GM23338 (cell line): Measurements from ENCODE around the gene TMEM271. TPM values are rescaled to one million over a fixed set of nuclear protein-coding genes. Genes with fewer than 3 reads are reported as not detected.

Source experiments
- ATAC-seq: fragments of 200-7000 bp; cut with Tn5 transposase; 3 replicates; pipeline ENCODE4 v1.9.1; 2020
- DNase-seq: peaks from one replicate; pipeline ENCODE4 v3.0.0-alpha.2; 2015; ENCODE audit warnings: low spot score
- H2AFZ ChIP-seq: fragments of 200-600 bp; sonication (generic); 2 replicates; pipeline ENCODE4 v1.8.0; 2016; ENCODE audit warnings: antibody characterized with exemption, mild to moderate bottlenecking, moderate library complexity
- H3F3A ChIP-seq: fragments of 200-600 bp; sonication (generic); replicated peaks from 2 replicates; pipeline ENCODE4 v1.8.0; 2017; ENCODE audit warnings: antibody characterized with exemption, mixed run types, low read depth
- H3K27ac ChIP-seq: fragments of 200-600 bp; sonication (generic); 2 replicates; pipeline ENCODE4 v1.6.1; 2016; ENCODE audit warnings: low read depth
- H3K27me3 ChIP-seq: fragments of 200-600 bp; sonication (generic); 2 replicates; pipeline ENCODE4 v1.8.0; 2016; ENCODE audit warnings: mild to moderate bottlenecking, mixed run types, moderate library complexity; ENCODE audit not compliant: insufficient read depth
- H3K36me3 ChIP-seq: fragments of 200-600 bp; sonication (generic); 2 replicates; pipeline ENCODE4 v1.8.0; 2016; ENCODE audit warnings: mild to moderate bottlenecking; ENCODE audit not compliant: insufficient read depth
- H3K4me1 ChIP-seq: fragments of 200-600 bp; sonication (generic); 2 replicates; pipeline ENCODE4 v1.8.0; 2016; ENCODE audit warnings: mild to moderate bottlenecking, moderate library complexity; ENCODE audit not compliant: insufficient read depth
- H3K4me2 ChIP-seq: fragments of 200-600 bp; sonication (generic); 2 replicates; pipeline ENCODE4 v1.7.1; 2017; ENCODE audit warnings: mixed run types
- H3K4me3 ChIP-seq: fragments of 200-600 bp; sonication (generic); 2 replicates; pipeline ENCODE4 v1.6.1; 2016; ENCODE audit warnings: mixed run types
- H3K79me2 ChIP-seq: fragments of 200-600 bp; sonication (generic); replicated peaks from 2 replicates; pipeline ENCODE4 v1.8.0; 2017; ENCODE audit warnings: mild to moderate bottlenecking; ENCODE audit not compliant: insufficient read depth
- H3K9me2 ChIP-seq: fragments of 200-600 bp; sonication (generic); 2 replicates; pipeline ENCODE4 v1.8.0; 2017; ENCODE audit not compliant: insufficient read depth
- H4K20me1 ChIP-seq: fragments of 200-600 bp; sonication (generic); replicated peaks from 2 replicates; pipeline ENCODE4 v1.8.0; 2017; ENCODE audit warnings: mild to moderate bottlenecking; ENCODE audit not compliant: insufficient read depth
- H3K27ac Mint-ChIP-seq: 2 replicates; pipeline ENCODE4 v1.8.0; 2020; ENCODE audit warnings: inconsistent platforms, mild to moderate bottlenecking, moderate library complexity, mixed read lengths
- H3K27me3 Mint-ChIP-seq: 3 replicates; pipeline ENCODE4 v1.8.0; 2022; ENCODE audit warnings: low read depth, mild to moderate bottlenecking, moderate library complexity, mixed read lengths, inconsistent platforms; ENCODE audit not compliant: insufficient read depth, poor library complexity
- H3K36me3 Mint-ChIP-seq: 3 replicates; pipeline ENCODE4 v1.8.0; 2021; ENCODE audit warnings: low read depth, mild to moderate bottlenecking, inconsistent platforms, moderate library complexity, mixed read lengths
- H3K4me1 Mint-ChIP-seq: 3 replicates; pipeline ENCODE4 v1.8.0; 2020; ENCODE audit warnings: mild to moderate bottlenecking, inconsistent platforms, mixed read lengths
- H3K4me3 Mint-ChIP-seq: 3 replicates; pipeline ENCODE4 v1.8.0; 2021; ENCODE audit warnings: moderate library complexity, mild to moderate bottlenecking, inconsistent platforms, mixed read lengths
- H3K9me3 Mint-ChIP-seq: 3 replicates; pipeline ENCODE4 v1.8.0; 2020; ENCODE audit warnings: moderate library complexity, mild to moderate bottlenecking, inconsistent platforms, mixed read lengths
- CREB1 ChIP-seq: fragments of 250-450 bp; sonication (Bioruptor Pico); IDR thresholded peaks from 2 replicates; pipeline ENCODE4 v1.5.0; 2020; ENCODE audit warnings: low read depth, mild to moderate bottlenecking, moderate library complexity
- CTCF ChIP-seq, 2 experiments: fragments of 200-600 bp in 1 of 2; sonication (generic) in 1 of 2; conservative IDR thresholded peaks; 2 replicates each; pipeline versions ENCODE4 v1.5.1 to v1.6.1; 2016 to 2017; ENCODE audit warnings: antibody characterized with exemption in 2 of 2, low read depth in 2 of 2, mild to moderate bottlenecking in 2 of 2, moderate library complexity in 1 of 2
- ETS1 ChIP-seq: IDR thresholded peaks from 2 replicates; pipeline ENCODE4 v1.6.1; 2016; ENCODE audit warnings: antibody characterized with exemption
- EZH2 ChIP-seq: fragments of 200-600 bp; sonication (generic); IDR thresholded peaks from one replicate; pipeline ENCODE4 v1.8.0; 2017; ENCODE audit warnings: antibody characterized with exemption, mild to moderate bottlenecking, low read depth; ENCODE audit not compliant: unreplicated experiment
- EZH2phosphoT487 ChIP-seq: fragments of 200-600 bp; sonication (generic); IDR thresholded peaks from one replicate; pipeline ENCODE4 v1.8.1; 2018; ENCODE audit warnings: antibody characterized with exemption; ENCODE audit not compliant: unreplicated experiment
- POLR2AphosphoS5 ChIP-seq: IDR thresholded peaks from 2 replicates; pipeline ENCODE4 v1.6.1; 2016; ENCODE audit warnings: antibody characterized with exemption, low read depth
- ZNF114 ChIP-seq: fragments of 250-450 bp; sonication (Bioruptor Pico); IDR thresholded peaks from 2 replicates; pipeline ENCODE4 v1.5.0; 2020; ENCODE audit warnings: mild to moderate bottlenecking, moderate library complexity
- polyA plus RNA-seq: library from polyadenylated mRNA; unstranded; fragments of >200 nt; fragmentation: Nextera tagmentation; extraction: Ambion mirVana; gene quantifications from 2 replicates; pipeline ENCODE4 v1.2.1, GENCODE V29; 2016
- total RNA-seq: library from RNA; depleted of rRNA; stranded (reverse); fragments of >200 nt; shearing (Covaris generic); gene quantifications from 2 replicates; pipeline ENCODE4 v1.2.3, GENCODE V29; 2014
- TF ChIP-seq, protein P1 (sequence below): IDR thresholded peaks from one replicate; pipeline ENCODE4 v1.6.1; 2018; ENCODE audit warnings: antibody characterized with exemption; ENCODE audit not compliant: unreplicated experiment

TMEM271 gene
- total and polyA plus RNA-seq, 2 experiments from 2014 or later, result 0.11 TPM; not detected in 1

DNA sequence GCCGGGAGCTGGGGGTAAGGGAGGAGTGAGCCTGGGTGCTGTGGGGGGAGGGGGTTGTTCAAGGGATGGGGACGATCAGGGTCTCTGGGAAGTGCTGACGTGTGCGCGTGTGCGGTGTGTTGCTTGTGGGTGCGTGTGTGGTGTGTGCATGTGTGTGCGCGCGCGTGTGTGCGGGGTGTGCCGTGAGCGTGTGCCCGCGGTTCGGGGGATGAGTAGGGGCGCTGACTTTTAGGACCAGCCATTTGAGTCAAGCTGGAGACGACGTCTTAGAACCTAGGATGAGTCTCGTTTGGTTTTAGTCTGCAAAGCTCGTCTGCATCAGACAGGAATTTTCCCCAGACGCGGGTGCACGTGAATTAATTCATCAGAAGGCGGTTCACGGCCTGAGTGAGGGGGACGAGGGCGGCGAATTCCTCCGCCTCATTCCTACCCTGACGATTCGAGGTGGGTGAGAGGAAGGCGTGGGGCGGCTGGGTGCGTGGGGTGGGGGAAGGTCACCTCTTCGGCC, 950 bp upstream of the TMEM271 start:
- H3K36me3 Mint-ChIP-seq, result peaks cover 2% of the 10 kb centered on the region; the same call in 2 of the 3 replicates
- Histone ChIP-seq H3K27me3 (peaks cover 91% of the 10 kb centered on the region), H2AFZ (peak overlapping the region; percentile 92), H3K9me2 (no peaks in the 10 kb centered on the region), H3K36me3 (no peaks in the 10 kb centered on the region), H4K20me1 (peaks cover 5% of the 10 kb centered on the region; the same call in 1 of the 2 replicates), H3K4me3 (peak overlapping the region; percentile 83), H3K79me2 (no peaks in the 10 kb centered on the region), H3K27ac (no peak overlapping the region), H3F3A (peaks cover 11% of the 10 kb centered on the region), H3K4me1 (peaks cover 31% of the 10 kb centered on the region), H3K4me2 (peak overlapping the region; percentile 93)
- no peak for TF ChIP-seq ETS1
- 0 out of 2 replicates have a peak, but pooled peaks have one; percentile 34 for TF ChIP-seq CREB1 (CRISPR knock-in tag)
- H3K4me1 Mint-ChIP-seq, result peaks cover 24% of the 10 kb centered on the region
- peaks cover 6% of the 10 kb centered on the region; the same call in 2 of the 3 replicates for H3K9me3 Mint-ChIP-seq
- peak; percentile 70 for DNase-seq
- H3K27ac Mint-ChIP-seq, result no peak overlapping the region
- peak; percentile 7 for ATAC-seq
- H3K4me3 Mint-ChIP-seq, result peak overlapping the region; percentile 89
- H3K27me3 Mint-ChIP-seq, result peaks cover 80% of the 10 kb centered on the region

GRCh38 chr4:575281-576141, 584 bp downstream of the TMEM271 start:
- no peak overlapping the region for H3K27ac ChIP-seq
- DNase-seq, result peak; percentile 86
- H3F3A ChIP-seq, result peaks cover 11% of the 10 kb centered on the region
- peaks cover 91% of the 10 kb centered on the region for H3K27me3 ChIP-seq
- Mint-ChIP-seq H3K4me1 (peaks cover 24% of the 10 kb centered on the region), H3K36me3 (peaks cover 2% of the 10 kb centered on the region; the same call in 2 of the 3 replicates), H3K4me3 (peak overlapping the region; percentile 34; the same call in 1 of the 3 replicates), H3K27ac (no peak overlapping the region), H3K27me3 (peaks cover 80% of the 10 kb centered on the region), H3K9me3 (peaks cover 6% of the 10 kb centered on the region; the same call in 2 of the 3 replicates)
- H3K9me2 ChIP-seq, result no peaks in the 10 kb centered on the region
- no peak overlapping the region for H2AFZ ChIP-seq
- ATAC-seq, result peak; percentile 40
- peaks cover 31% of the 10 kb centered on the region for H3K4me1 ChIP-seq
- H3K4me2 ChIP-seq, result peak overlapping the region; percentile 48; the same call in 1 of the 2 replicates
- H3K36me3 ChIP-seq, result no peaks in the 10 kb centered on the region
- H3K79me2 ChIP-seq, result no peaks in the 10 kb centered on the region
- H4K20me1 ChIP-seq, result peaks cover 5% of the 10 kb centered on the region; the same call in 1 of the 2 replicates
- H3K4me3 ChIP-seq, result peak overlapping the region; percentile 46; the same call in 1 of the 2 replicates
- TF ChIP-seq ZNF114, result no peak
- no peak for TF ChIP-seq CTCF (conservative IDR thresholded peaks at IDR 0.05; ENCODE audit: low read depth in 2 of 2)
- TF ChIP-seq EZH2, result peak; percentile 12
- TF ChIP-seq, protein P1, sequence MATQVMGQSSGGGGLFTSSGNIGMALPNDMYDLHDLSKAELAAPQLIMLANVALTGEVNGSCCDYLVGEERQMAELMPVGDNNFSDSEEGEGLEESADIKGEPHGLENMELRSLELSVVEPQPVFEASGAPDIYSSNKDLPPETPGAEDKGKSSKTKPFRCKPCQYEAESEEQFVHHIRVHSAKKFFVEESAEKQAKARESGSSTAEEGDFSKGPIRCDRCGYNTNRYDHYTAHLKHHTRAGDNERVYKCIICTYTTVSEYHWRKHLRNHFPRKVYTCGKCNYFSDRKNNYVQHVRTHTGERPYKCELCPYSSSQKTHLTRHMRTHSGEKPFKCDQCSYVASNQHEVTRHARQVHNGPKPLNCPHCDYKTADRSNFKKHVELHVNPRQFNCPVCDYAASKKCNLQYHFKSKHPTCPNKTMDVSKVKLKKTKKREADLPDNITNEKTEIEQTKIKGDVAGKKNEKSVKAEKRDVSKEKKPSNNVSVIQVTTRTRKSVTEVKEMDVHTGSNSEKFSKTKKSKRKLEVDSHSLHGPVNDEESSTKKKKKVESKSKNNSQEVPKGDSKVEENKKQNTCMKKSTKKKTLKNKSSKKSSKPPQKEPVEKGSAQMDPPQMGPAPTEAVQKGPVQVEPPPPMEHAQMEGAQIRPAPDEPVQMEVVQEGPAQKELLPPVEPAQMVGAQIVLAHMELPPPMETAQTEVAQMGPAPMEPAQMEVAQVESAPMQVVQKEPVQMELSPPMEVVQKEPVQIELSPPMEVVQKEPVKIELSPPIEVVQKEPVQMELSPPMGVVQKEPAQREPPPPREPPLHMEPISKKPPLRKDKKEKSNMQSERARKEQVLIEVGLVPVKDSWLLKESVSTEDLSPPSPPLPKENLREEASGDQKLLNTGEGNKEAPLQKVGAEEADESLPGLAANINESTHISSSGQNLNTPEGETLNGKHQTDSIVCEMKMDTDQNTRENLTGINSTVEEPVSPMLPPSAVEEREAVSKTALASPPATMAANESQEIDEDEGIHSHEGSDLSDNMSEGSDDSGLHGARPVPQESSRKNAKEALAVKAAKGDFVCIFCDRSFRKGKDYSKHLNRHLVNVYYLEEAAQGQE, result peak; percentile 79
- TF ChIP-seq EZH2phosphoT487, result no peak
- TF ChIP-seq POLR2AphosphoS5, result no peak
